Cardiac septum (tissue), 1 donor: ENCODE measurements around the gene OR5T3. TPM values are rescaled to one million over a fixed set of nuclear protein-coding genes. Genes with fewer than 3 reads are reported as not detected.
"Not testable (repeated sequence)": the region's sequence is repeated elsewhere in the genome, so short reads cannot be mapped to it uniquely, and the experiment has no call there.

Source experiments
- DNase-seq: peaks from one replicate; pipeline ENCODE4 v3.0.0-alpha.2; 2020; ENCODE audit warnings: low spot score
- intact Hi-C: fragments of 100-400 bp; cut with DNase I; formaldehyde crosslinking; loops from one replicate; pipeline ENCODE4 v1.14.0; 2022
- long read RNA-seq: library from polyadenylated mRNA; unstranded; transcript quantifications from one replicate; pipeline ENCODE4 v2.0.0, GENCODE V29; 2021
- total RNA-seq: library from RNA; stranded (reverse); fragmentation: NEBNext Ultra II Directional; extraction: Animal tissue kit (Norgen Biotek cat#: 25700); gene quantifications from one replicate; pipeline ENCODE4 v1.2.1, GENCODE V29; 2021
- donor health status: DM: no; HTN: no; CAD: no.

Gene OR5T3
- total RNA-seq, result not detected
- long read RNA-seq, result 0 reads

GRCh38 chr11:56251954-56252353 lies at the start of gene OR5T3:
OR5T3 (plus strand) TSS chr11:56252254; CDS start chr11:56252254, 0 bp downstream.
- intact Hi-C loops, result no loop called here
- DNase-seq, result no peak

- intact Hi-C loops, result no loop called here
- DNase-seq, result no peak
These were observed 44.3 kb upstream of the OR5T3 start for GRCh38 chr11:56207790-56208189.

GRCh38 chr11:56214537-56214936 lies 37.5 kb upstream of the OR5T3 start:
- DNase-seq, result no peak
- intact Hi-C loops, result no loop called here

- intact Hi-C loops, DNase-seq: not testable (repeated sequence)
These were observed 32.3 kb upstream of the OR5T3 start for GRCh38 chr11:56219735-56220134.

- no peak for DNase-seq
- intact Hi-C loops, result no loop called here
These were observed 17.9 kb upstream of the OR5T3 start, which contains the start of gene OR5T2 for GRCh38 chr11:56234155-56234554. OR5T2 (minus strand) TSS chr11:56234255; CDS start chr11:56233062, 1,193 bp downstream.

- DNase-seq, result no peak
- intact Hi-C loops, result no loop called here
These were observed 19.0 kb downstream of the OR5T3 start for GRCh38 chr11:56271092-56271491.

- DNase-seq, result no peak
- intact Hi-C loops, result no loop called here
These were observed 21.8 kb downstream of the OR5T3 start, which contains the start of gene OR5T1 for GRCh38 chr11:56273854-56274253. OR5T1 (plus strand) TSS chr11:56274154; CDS start chr11:56275639, 1,485 bp downstream.

GRCh38 chr11:56292154-56292553 lies 40.1 kb downstream of the OR5T3 start, which contains the start of gene OR8H1:
OR8H1 (minus strand) TSS chr11:56292254; CDS start chr11:56291062, 1,192 bp downstream.
- intact Hi-C loops, result no loop called here
- no peak for DNase-seq

GRCh38 chr11:56296898-56297297 lies 44.8 kb downstream of the OR5T3 start:
- intact Hi-C loops, result no loop called here
- DNase-seq, result no peak

Other genes starting within 250 kb of the OR5T3 start
- not detected for gene OR5AS1, start 224.6 kb upstream of the OR5T3 start, total RNA-seq
- gene OR8I2, start 158.9 kb upstream of the OR5T3 start, total RNA-seq, result not detected
- gene OR8H2, start 148.6 kb upstream of the OR5T3 start, total RNA-seq, result not detected
- not detected for gene OR8H3, start 129.9 kb upstream of the OR5T3 start, total RNA-seq
- not detected for gene OR8J3, start 112.1 kb upstream of the OR5T3 start, total RNA-seq
- not detected for gene OR8K5, start 91.9 kb upstream of the OR5T3 start, total RNA-seq
- not detected for gene OR5J2, start 75.6 kb upstream of the OR5T3 start, total RNA-seq
- not detected for gene OR5T2, start 18.0 kb upstream of the OR5T3 start, total RNA-seq
- gene OR5T1, start 21.9 kb downstream of the OR5T3 start, total RNA-seq, result not detected
- not detected for gene OR8H1, start 40.0 kb downstream of the OR5T3 start, total RNA-seq
- not detected for gene OR8K3, start 62.9 kb downstream of the OR5T3 start, total RNA-seq
- gene OR8K1, start 93.8 kb downstream of the OR5T3 start, total RNA-seq, result not detected
- gene OR8J1, start 102.0 kb downstream of the OR5T3 start, total RNA-seq, result not detected
- gene OR8U1, start 123.4 kb downstream of the OR5T3 start, total RNA-seq, result not detected
- not detected for gene OR5AL1, start 160.4 kb downstream of the OR5T3 start, total RNA-seq
- not detected for gene OR5M3, start 221.1 kb downstream of the OR5T3 start, total RNA-seq
- not detected for gene OR5M8, start 239.1 kb downstream of the OR5T3 start, total RNA-seq